Karpas-422 (cell line): Measurements from ENCODE around the gene TBC1D13. TPM values are rescaled to one million over a fixed set of nuclear protein-coding genes. Genes with fewer than 3 reads are reported as not detected.

Experiments
- DNase-seq: peaks from one replicate; pipeline ENCODE4 v3.0.0-alpha.2; 2015
- H2AFZ ChIP-seq: fragments of 200-600 bp; sonication (generic); 2 replicates; pipeline ENCODE4 v1.6.1; 2014; ENCODE audit warnings: antibody characterized with exemption, low read length, mixed read lengths
- H3K27ac ChIP-seq: fragments of 200-600 bp; sonication (generic); 2 replicates; pipeline ENCODE4 v1.5.1; 2014; ENCODE audit warnings: mild to moderate bottlenecking, low read length, moderate library complexity
- H3K27me3 ChIP-seq: fragments of 200-600 bp; sonication (generic); 2 replicates; pipeline ENCODE4 v1.6.1; 2014; ENCODE audit warnings: low read length, mixed read lengths
- H3K36me3 ChIP-seq: fragments of 200-600 bp; sonication (generic); 2 replicates; pipeline ENCODE4 v1.6.1; 2014; ENCODE audit warnings: low read length, mixed read lengths; ENCODE audit not compliant: insufficient read depth
- H3K4me1 ChIP-seq: fragments of 200-600 bp; sonication (generic); 2 replicates; pipeline ENCODE4 v1.6.1; 2014; ENCODE audit warnings: mild to moderate bottlenecking, low read length, mixed read lengths
- H3K4me2 ChIP-seq: fragments of 200-600 bp; sonication (generic); 2 replicates; pipeline ENCODE4 v1.6.1; 2014; ENCODE audit warnings: low read length, low read depth, mild to moderate bottlenecking; ENCODE audit not compliant: poor library complexity, severe bottlenecking
- H3K4me3 ChIP-seq: fragments of 200-600 bp; sonication (generic); 2 replicates; pipeline ENCODE4 v1.5.1; 2014; ENCODE audit warnings: mild to moderate bottlenecking, antibody characterized with exemption, low read length, mixed read lengths
- H3K79me2 ChIP-seq: fragments of 200-600 bp; sonication (generic); 2 replicates; pipeline ENCODE4 v1.6.1; 2014; ENCODE audit warnings: mild to moderate bottlenecking, low read length, mixed read lengths
- H3K9ac ChIP-seq: fragments of 200-600 bp; sonication (generic); 2 replicates; pipeline ENCODE4 v1.6.0; 2014; ENCODE audit warnings: low read length
- H3K9me2 ChIP-seq: fragments of 200-600 bp; sonication (generic), shearing (Covaris generic); replicated peaks from 2 replicates; pipeline ENCODE4 v1.6.0; 2014; ENCODE audit warnings: mild to moderate bottlenecking, low read length, moderate library complexity; ENCODE audit not compliant: insufficient read depth
- H3K9me3 ChIP-seq: fragments of 300-700, 200-600 bp; sonication (generic); 2 replicates; pipeline ENCODE4 v1.6.1; 2014; ENCODE audit warnings: low read length, mixed read lengths
- H4K20me1 ChIP-seq: fragments of 200-600 bp; sonication (generic); 2 replicates; pipeline ENCODE4 v1.6.1; 2014; ENCODE audit warnings: mild to moderate bottlenecking, antibody characterized with exemption, low read length, low read depth; ENCODE audit not compliant: insufficient read depth
- total RNA-seq: library from RNA; depleted of rRNA; stranded (reverse); fragments of >200 nt; shearing (Covaris generic); gene quantifications from 2 replicates; pipeline ENCODE4 v1.2.3, GENCODE V29; 2014; ENCODE audit warnings: low replicate concordance

TBC1D13 gene
- total RNA-seq, 1 experiment from 2014 or later, result 6.7 TPM

DNA sequence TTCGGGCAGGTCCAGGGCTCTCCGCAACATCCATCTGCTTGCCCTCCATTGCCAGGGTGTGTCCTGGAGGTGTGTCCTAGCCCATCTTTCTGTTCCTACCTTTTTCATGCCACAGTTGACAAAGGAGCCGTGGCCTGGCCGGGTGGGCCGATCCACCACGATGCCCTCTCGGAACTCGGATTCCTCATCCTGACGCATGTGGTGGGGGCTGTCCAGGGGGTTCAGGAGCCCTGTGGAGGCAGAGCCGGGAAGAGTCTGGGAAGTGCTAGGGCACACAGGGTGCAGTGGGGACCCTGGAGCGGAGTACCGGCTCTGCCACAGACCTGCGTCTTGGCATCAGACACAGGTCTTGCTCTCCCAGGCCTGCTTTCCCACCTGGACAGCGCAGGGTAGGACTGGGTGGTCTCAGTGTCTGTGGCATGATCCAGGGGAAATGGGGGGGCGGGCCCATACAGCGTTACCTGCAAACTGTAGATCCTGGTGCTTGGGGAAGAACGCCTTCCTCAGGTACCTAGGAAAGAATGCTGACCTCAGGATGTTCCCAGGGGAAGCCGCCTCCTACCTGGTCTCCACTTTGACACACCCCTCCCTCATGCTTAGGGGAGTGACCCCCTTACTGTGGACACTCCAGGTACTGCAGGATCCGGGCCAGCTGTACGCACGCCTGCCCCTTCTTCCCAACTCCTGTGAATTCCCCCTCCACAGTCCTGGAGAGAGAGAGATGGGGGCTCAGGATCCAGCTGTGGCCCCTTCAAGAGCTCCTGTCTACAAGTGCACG is 39.1 kb downstream of the TBC1D13 start:
- H3K27me3 ChIP-seq, result no peaks in the 10 kb centered on the region
- H3K9ac ChIP-seq, result no peak overlapping the region
- H3K36me3 ChIP-seq, result peaks cover 27% of the 10 kb centered on the region; the same call in 1 of the 2 replicates

DNA sequence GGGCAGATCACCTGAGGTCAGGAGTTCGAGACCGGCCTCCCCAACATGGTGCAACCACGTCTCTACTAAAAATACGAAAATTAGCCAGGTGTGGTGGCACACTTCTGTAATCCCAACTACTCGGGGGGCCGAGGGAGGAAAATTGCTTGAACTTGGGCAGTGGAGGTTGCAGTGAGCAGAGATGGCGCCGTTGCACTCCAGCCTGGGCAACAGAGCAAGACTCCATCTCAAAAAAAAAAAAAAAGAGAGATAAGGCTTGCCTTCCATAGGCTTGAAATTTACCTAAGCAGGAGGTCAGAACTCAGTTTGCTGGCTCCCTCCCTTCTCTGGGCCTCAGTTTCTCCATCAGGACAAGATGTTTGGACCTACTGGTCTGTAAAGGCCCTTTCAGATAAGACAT is 41.2 kb downstream of the TBC1D13 start:
- Histone ChIP-seq H3K4me2 (peak overlapping the region; percentile 82), H3K27ac (no peak overlapping the region), H3K79me2 (peaks cover 24% of the 10 kb centered on the region), H3K9ac (peak overlapping the region; percentile 94), H3K4me3 (peak overlapping the region; percentile 97), H3K9me2 (no peaks in the 10 kb centered on the region), H3K4me1 (peaks cover 18% of the 10 kb centered on the region), H3K36me3 (peaks cover 27% of the 10 kb centered on the region; the same call in 1 of the 2 replicates), H4K20me1 (no peaks in the 10 kb centered on the region), H3K9me3 (no peaks in the 10 kb centered on the region), H3K27me3 (no peaks in the 10 kb centered on the region), H2AFZ (no peak overlapping the region)
- no peak for DNase-seq

More for the DNA sequence above, 39.1 kb downstream of the TBC1D13 start:
- H3K4me1 ChIP-seq, result peaks cover 18% of the 10 kb centered on the region
- H3K4me3 ChIP-seq, result no peak overlapping the region
- no peak overlapping the region for H2AFZ ChIP-seq
- DNase-seq, result no peak
- H3K9me3 ChIP-seq, result no peaks in the 10 kb centered on the region
- H4K20me1 ChIP-seq, result no peaks in the 10 kb centered on the region; the same call in 1 of the 2 replicates
- H3K27ac ChIP-seq, result no peak overlapping the region
- H3K79me2 ChIP-seq, result peaks cover 24% of the 10 kb centered on the region
- H3K4me2 ChIP-seq, result no peak overlapping the region
- no peaks in the 10 kb centered on the region for H3K9me2 ChIP-seq

GRCh38 chr9:128828719-128829452 is 41.8 kb downstream of the TBC1D13 start:
- H3K9me3 ChIP-seq, result no peaks in the 10 kb centered on the region
- H3K9me2 ChIP-seq, result no peaks in the 10 kb centered on the region
- DNase-seq, result no peak
- peak overlapping the region; percentile 72; the same call in 1 of the 2 replicates for H2AFZ ChIP-seq
- H3K27ac ChIP-seq, result peak overlapping the region; percentile 44; the same call in 1 of the 2 replicates
- peak overlapping the region; percentile 97 for H3K4me3 ChIP-seq
- peaks cover 24% of the 10 kb centered on the region for H3K79me2 ChIP-seq
- H4K20me1 ChIP-seq, result no peaks in the 10 kb centered on the region
- peak overlapping the region; percentile 82 for H3K4me2 ChIP-seq
- peaks cover 18% of the 10 kb centered on the region for H3K4me1 ChIP-seq
- H3K9ac ChIP-seq, result peak overlapping the region; percentile 94
- H3K27me3 ChIP-seq, result no peaks in the 10 kb centered on the region
- peaks cover 27% of the 10 kb centered on the region; the same call in 1 of the 2 replicates for H3K36me3 ChIP-seq

DNA sequence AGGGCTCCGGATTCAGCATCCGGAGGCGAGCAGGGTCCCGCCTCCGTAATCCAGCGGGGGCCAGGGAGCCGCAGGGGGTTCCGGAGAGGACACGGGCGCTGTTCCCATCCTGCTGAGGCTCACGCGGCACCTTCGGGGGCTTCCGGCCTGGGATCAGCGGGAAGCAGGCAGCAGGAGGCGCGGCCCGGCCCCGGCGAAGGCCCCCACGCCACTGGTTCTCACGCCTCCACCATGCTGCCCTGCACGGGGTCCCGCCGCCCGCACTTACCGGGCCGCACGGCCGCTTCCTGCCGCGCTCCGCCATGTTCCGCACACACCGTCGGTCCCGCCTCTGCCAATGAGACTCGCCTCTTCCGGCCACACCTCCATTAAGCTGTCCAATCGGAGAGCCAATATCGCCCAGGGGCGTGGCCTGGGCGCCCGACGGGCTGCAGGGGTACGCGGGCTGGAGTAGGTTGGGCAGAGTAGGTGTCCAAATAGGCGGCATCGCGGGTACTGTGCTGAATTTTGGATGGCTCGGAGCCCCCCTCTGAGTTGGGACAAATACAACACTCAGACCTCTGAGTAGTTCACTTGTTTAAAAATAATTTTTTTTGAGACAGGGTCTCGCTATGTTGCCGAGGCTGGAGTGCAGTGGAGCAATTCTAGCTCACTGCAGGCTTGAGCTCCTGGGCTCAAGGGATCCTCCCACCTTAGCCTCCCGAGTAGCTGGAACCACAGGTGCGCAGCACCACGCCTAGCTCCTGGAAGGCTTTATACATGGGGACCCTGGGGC is 42.6 kb downstream of the TBC1D13 start, which contains the start of gene SPOUT1:
SPOUT1 (minus strand) TSS at position 318 of the 775 bp plus-strand sequence; CDS start at position 304, 14 bp downstream.
- Histone ChIP-seq H3K9ac (peak within 1 kb of the TSS; percentile 94), H4K20me1 (no peaks in the 10 kb centered on the region), H3K27me3 (no peaks in the 10 kb centered on the region), H3K9me3 (no peaks in the 10 kb centered on the region), H2AFZ (peak within 1 kb of the TSS; percentile 72), H3K27ac (peak within 1 kb of the TSS; percentile 44; the same call in 1 of the 2 replicates), H3K9me2 (no peaks in the 10 kb centered on the region), H3K4me2 (peak within 1 kb of the TSS; percentile 82), H3K4me1 (peaks cover 18% of the 10 kb centered on the region), H3K4me3 (peak within 1 kb of the TSS; percentile 97), H3K36me3 (peaks cover 24% of the 10 kb centered on the region; the same call in 1 of the 2 replicates), H3K79me2 (peaks cover 24% of the 10 kb centered on the region)
- DNase-seq, result peak; percentile 98

GRCh38 chr9:128833696-128834095 is 46.6 kb downstream of the TBC1D13 start:
- H3K9ac ChIP-seq, result no peak overlapping the region
- peaks cover 8% of the 10 kb centered on the region for H3K79me2 ChIP-seq
- no peaks in the 10 kb centered on the region for H4K20me1 ChIP-seq
- H2AFZ ChIP-seq, result no peak overlapping the region
- H3K4me3 ChIP-seq, result no peak overlapping the region
- H3K4me1 ChIP-seq, result peaks cover 8% of the 10 kb centered on the region
- no peak overlapping the region for H3K27ac ChIP-seq
- no peak overlapping the region for H3K4me2 ChIP-seq
- H3K27me3 ChIP-seq, result no peaks in the 10 kb centered on the region
- H3K9me3 ChIP-seq, result no peaks in the 10 kb centered on the region
- no peaks in the 10 kb centered on the region for H3K9me2 ChIP-seq
- no peak for DNase-seq
- no peaks in the 10 kb centered on the region for H3K36me3 ChIP-seq

GRCh38 chr9:128835246-128836210 is 48.5 kb downstream of the TBC1D13 start:
- Histone ChIP-seq H3K9me2 (no peaks in the 10 kb centered on the region), H3K79me2 (no peaks in the 10 kb centered on the region), H3K4me1 (no peaks in the 10 kb centered on the region), H3K4me2 (no peak overlapping the region), H3K9me3 (no peaks in the 10 kb centered on the region), H3K4me3 (no peak overlapping the region), H2AFZ (no peak overlapping the region), H3K27ac (no peak overlapping the region), H3K27me3 (no peaks in the 10 kb centered on the region), H3K9ac (no peak overlapping the region), H3K36me3 (no peaks in the 10 kb centered on the region), H4K20me1 (no peaks in the 10 kb centered on the region)
- no peak for DNase-seq

GRCh38 chr9:128836509-128837145 is 49.6 kb downstream of the TBC1D13 start:
- H3K36me3 ChIP-seq, result no peaks in the 10 kb centered on the region
- H3K79me2 ChIP-seq, result no peaks in the 10 kb centered on the region
- no peaks in the 10 kb centered on the region for H4K20me1 ChIP-seq
- H2AFZ ChIP-seq, result no peak overlapping the region
- H3K9me2 ChIP-seq, result no peaks in the 10 kb centered on the region
- no peak overlapping the region for H3K4me3 ChIP-seq
- H3K9me3 ChIP-seq, result no peaks in the 10 kb centered on the region
- no peaks in the 10 kb centered on the region for H3K27me3 ChIP-seq
- no peak overlapping the region for H3K27ac ChIP-seq
- no peak overlapping the region for H3K4me2 ChIP-seq
- H3K4me1 ChIP-seq, result no peaks in the 10 kb centered on the region
- H3K9ac ChIP-seq, result no peak overlapping the region
- no peak for DNase-seq
